Loucy (cell line): ENCODE measurements around the gene PRELP.
A peak's percentile ranks its signal among the peaks of the same experiment; 100 is the strongest.

Experiments
- H2AFZ ChIP-seq: fragments of 200-600 bp; sonication (generic); 2 replicates; pipeline ENCODE4 v1.6.0; 2016; ENCODE audit warnings: antibody characterized with exemption, mild to moderate bottlenecking, low read length, moderate library complexity
- H3F3A ChIP-seq: fragments of 200-600 bp; 2 replicates; pipeline ENCODE4 v1.6.0; 2016; ENCODE audit warnings: antibody characterized with exemption, low read depth, mild to moderate bottlenecking
- H3K27me3 ChIP-seq: fragments of 200-600 bp; sonication (generic); 2 replicates; pipeline ENCODE4 v1.6.1; 2014; ENCODE audit warnings: low read length, mild to moderate bottlenecking; ENCODE audit not compliant: insufficient read depth, poor library complexity, severe bottlenecking
- H3K36me3 ChIP-seq: fragments of 200-600 bp; sonication (generic); 2 replicates; pipeline ENCODE4 v1.6.1; 2016; ENCODE audit warnings: low read length; ENCODE audit not compliant: insufficient read depth
- H3K4me1 ChIP-seq: fragments of 200-600 bp; sonication (generic); 2 replicates; pipeline ENCODE4 v1.5.1; 2014; ENCODE audit warnings: low read length, mild to moderate bottlenecking; ENCODE audit not compliant: insufficient read depth, poor library complexity, severe bottlenecking
- H3K4me2 ChIP-seq: fragments of 200-600 bp; sonication (generic); 2 replicates; pipeline ENCODE4 v1.6.0; 2014; ENCODE audit warnings: antibody characterized with exemption, low read length, low read depth, mild to moderate bottlenecking; ENCODE audit not compliant: poor library complexity, severe bottlenecking
- H3K4me3 ChIP-seq: fragments of 200-600 bp; sonication (generic); 2 replicates; pipeline ENCODE4 v1.5.1; 2014; ENCODE audit warnings: low read length, mild to moderate bottlenecking, mixed read lengths; ENCODE audit not compliant: poor library complexity, severe bottlenecking
- H3K79me2 ChIP-seq: fragments of 200-600 bp; sonication (generic); 2 replicates; pipeline ENCODE4 v1.6.1; 2014; ENCODE audit warnings: low read length; ENCODE audit not compliant: insufficient read depth
- H3K9ac ChIP-seq: fragments of 200-600 bp; sonication (generic); 2 replicates; pipeline ENCODE4 v1.6.0; 2014; ENCODE audit warnings: mild to moderate bottlenecking, low read depth, low read length, moderate library complexity; ENCODE audit not compliant: poor library complexity, severe bottlenecking
- H3K9me2 ChIP-seq: fragments of 200-600 bp; sonication (generic); replicated peaks from 2 replicates; pipeline ENCODE4 v1.6.1; 2016; ENCODE audit warnings: low read depth, low read length, mixed read lengths
- H3K9me3 ChIP-seq: fragments of 200-600 bp; sonication (generic); 2 replicates; pipeline ENCODE4 v1.6.1; 2014; ENCODE audit warnings: mild to moderate bottlenecking, antibody characterized with exemption, low read length, low read depth; ENCODE audit not compliant: insufficient read depth
- H4K20me1 ChIP-seq: fragments of 200-600 bp; sonication (generic); 2 replicates; pipeline ENCODE4 v1.6.0; 2014; ENCODE audit warnings: antibody characterized with exemption, low read length, mild to moderate bottlenecking; ENCODE audit not compliant: insufficient read depth, poor library complexity, severe bottlenecking
- EZH2phosphoT487 ChIP-seq: fragments of 200-600 bp; IDR thresholded peaks from 2 replicates; pipeline ENCODE4 v1.6.1; 2018; ENCODE audit warnings: antibody characterized with exemption, mild to moderate bottlenecking, moderate library complexity, borderline replicate concordance
- TF ChIP-seq, protein P1 (sequence below): fragments of 200-600 bp; sonication (generic); conservative IDR thresholded peaks from 2 replicates; pipeline ENCODE4 v1.5.1; 2014; ENCODE audit warnings: mild to moderate bottlenecking, antibody characterized with exemption, low read length

The PRELP gene

DNA sequence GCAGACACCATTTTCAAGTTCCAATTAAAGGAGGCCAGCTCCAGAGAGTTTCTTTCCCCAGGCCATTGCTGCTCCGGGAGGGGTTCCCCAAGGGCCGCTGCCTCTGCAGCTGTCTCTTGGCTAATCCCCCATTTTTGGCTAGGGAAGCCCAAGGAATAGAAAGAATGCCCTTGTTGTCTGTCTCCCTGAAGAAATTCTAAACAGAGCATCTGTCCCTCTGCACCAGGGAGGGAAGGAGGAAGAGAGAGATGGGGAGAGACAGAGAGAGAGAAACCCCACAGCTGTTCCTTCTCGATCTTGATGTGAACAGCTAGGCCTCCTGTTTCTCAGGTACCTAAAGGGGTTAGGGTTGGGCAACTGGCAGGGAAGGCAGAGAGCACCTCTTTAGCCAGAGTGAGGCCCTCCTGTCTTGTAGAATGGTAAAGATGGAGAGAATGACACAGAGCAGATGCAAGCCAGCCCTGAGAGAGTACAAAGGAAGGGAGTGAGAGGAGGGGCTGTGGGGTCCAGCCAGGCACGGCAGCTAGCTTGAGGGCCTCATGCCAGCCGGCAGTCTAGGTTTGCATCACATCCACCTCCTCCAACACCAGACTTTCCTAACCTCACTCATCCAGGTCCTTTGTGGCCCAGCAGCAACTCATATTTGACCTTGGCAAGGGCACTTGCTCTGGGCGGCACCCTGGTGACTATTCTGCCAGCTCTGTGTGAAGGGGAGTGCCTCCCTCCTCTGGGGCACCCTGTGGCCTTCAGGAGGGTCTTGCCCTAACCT lies 31.4 kb downstream of the PRELP start:
- no peak overlapping the region for H2AFZ ChIP-seq

DNA sequence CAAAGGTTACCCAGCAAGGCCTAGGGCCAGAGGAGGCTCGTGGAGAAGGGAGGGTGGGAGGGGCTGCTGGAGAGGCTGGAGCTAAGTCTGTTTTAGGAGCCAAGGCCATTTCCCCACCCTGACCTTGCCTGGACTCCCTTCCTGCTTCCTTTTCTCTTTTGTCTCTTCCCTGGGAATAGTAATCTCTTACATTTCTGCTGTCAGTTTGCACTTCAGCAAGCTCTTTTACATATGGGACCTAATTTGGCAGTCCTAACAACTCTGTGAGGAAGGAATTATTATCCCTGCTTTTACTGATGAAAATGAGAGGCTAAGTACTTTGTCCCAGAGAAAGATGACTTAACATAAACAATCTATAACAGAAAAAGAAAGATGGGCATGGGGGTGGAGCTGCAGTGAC lies 32.2 kb downstream of the PRELP start:
- no peaks in the 10 kb centered on the region for H3K9me2 ChIP-seq
- no peaks in the 10 kb centered on the region for H3K9me3 ChIP-seq
- H3K27me3 ChIP-seq = no peaks in the 10 kb centered on the region
- H3K9ac ChIP-seq = no peak overlapping the region
- H3K36me3 ChIP-seq = no peaks in the 10 kb centered on the region
- H3K79me2 ChIP-seq = no peaks in the 10 kb centered on the region
- no peak overlapping the region for H3K4me2 ChIP-seq
- no peaks in the 10 kb centered on the region for H3F3A ChIP-seq
- no peak overlapping the region for H2AFZ ChIP-seq
- H3K4me1 ChIP-seq = peaks cover 7% of the 10 kb centered on the region
- no peaks in the 10 kb centered on the region for H4K20me1 ChIP-seq
- no peak overlapping the region for H3K4me3 ChIP-seq
- TF ChIP-seq, protein P1, sequence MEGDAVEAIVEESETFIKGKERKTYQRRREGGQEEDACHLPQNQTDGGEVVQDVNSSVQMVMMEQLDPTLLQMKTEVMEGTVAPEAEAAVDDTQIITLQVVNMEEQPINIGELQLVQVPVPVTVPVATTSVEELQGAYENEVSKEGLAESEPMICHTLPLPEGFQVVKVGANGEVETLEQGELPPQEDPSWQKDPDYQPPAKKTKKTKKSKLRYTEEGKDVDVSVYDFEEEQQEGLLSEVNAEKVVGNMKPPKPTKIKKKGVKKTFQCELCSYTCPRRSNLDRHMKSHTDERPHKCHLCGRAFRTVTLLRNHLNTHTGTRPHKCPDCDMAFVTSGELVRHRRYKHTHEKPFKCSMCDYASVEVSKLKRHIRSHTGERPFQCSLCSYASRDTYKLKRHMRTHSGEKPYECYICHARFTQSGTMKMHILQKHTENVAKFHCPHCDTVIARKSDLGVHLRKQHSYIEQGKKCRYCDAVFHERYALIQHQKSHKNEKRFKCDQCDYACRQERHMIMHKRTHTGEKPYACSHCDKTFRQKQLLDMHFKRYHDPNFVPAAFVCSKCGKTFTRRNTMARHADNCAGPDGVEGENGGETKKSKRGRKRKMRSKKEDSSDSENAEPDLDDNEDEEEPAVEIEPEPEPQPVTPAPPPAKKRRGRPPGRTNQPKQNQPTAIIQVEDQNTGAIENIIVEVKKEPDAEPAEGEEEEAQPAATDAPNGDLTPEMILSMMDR = no peak
- TF ChIP-seq EZH2phosphoT487 = no peak

More for the DNA sequence above, 31.4 kb downstream of the PRELP start:
- Histone ChIP-seq H3F3A (no peaks in the 10 kb centered on the region), H3K4me3 (no peak overlapping the region), H3K9me2 (no peaks in the 10 kb centered on the region), H3K27me3 (no peaks in the 10 kb centered on the region), H3K4me2 (no peak overlapping the region), H3K9me3 (no peaks in the 10 kb centered on the region), H3K9ac (no peak overlapping the region), H3K4me1 (peaks cover 7% of the 10 kb centered on the region), H4K20me1 (no peaks in the 10 kb centered on the region), H3K79me2 (no peaks in the 10 kb centered on the region), H3K36me3 (no peaks in the 10 kb centered on the region)
- TF ChIP-seq EZH2phosphoT487 = no peak
- TF ChIP-seq, protein P1 = no peak

DNA sequence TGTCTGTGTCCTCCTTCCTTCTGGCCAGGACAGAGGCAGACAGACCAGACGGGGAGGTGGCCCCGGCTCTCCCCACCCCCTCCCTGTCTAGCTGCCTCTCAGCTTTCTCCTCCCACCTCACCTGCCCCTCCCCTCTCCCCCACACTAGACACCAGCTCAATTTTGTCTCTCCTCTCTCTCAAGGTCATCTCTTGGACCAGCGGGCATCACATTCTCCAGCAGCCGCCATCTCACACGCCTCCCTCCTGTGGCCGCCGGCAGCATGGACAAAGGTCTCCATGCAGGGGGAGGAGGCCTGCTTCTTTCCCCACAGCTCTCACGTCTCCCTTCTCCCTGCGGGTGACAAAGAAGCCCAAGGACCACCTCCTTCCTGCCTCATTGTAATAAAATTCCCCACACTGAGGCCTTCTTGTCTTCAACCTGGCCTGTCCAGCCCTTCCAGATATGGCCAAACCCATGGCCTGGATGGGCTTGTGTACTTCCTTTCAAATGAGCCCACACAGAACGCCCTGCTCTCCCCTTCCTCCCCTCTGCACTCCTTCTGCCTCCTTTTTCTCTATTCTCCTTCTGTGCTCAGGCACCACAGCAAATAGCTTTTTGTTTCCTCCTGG lies 33.0 kb downstream of the PRELP start:
- Histone ChIP-seq H4K20me1 (no peaks in the 10 kb centered on the region), H3K27me3 (no peaks in the 10 kb centered on the region), H2AFZ (peak overlapping the region; percentile 31; the same call in 1 of the 2 replicates), H3K4me3 (no peak overlapping the region), H3F3A (no peaks in the 10 kb centered on the region), H3K9me2 (no peaks in the 10 kb centered on the region), H3K4me2 (no peak overlapping the region), H3K4me1 (peaks cover 7% of the 10 kb centered on the region), H3K36me3 (no peaks in the 10 kb centered on the region), H3K79me2 (no peaks in the 10 kb centered on the region), H3K9ac (no peak overlapping the region), H3K9me3 (no peaks in the 10 kb centered on the region)
- TF ChIP-seq EZH2phosphoT487 = no peak
- TF ChIP-seq, protein P1 = no peak
